Measurements from ENCODE around the gene NFE2. TPM values are rescaled to one million over a fixed set of nuclear protein-coding genes. Genes with fewer than 3 reads are reported as not detected.

NFE2 gene
- total RNA-seq, 1 donor from 2014 or later: 0.45 TPM

DNA sequence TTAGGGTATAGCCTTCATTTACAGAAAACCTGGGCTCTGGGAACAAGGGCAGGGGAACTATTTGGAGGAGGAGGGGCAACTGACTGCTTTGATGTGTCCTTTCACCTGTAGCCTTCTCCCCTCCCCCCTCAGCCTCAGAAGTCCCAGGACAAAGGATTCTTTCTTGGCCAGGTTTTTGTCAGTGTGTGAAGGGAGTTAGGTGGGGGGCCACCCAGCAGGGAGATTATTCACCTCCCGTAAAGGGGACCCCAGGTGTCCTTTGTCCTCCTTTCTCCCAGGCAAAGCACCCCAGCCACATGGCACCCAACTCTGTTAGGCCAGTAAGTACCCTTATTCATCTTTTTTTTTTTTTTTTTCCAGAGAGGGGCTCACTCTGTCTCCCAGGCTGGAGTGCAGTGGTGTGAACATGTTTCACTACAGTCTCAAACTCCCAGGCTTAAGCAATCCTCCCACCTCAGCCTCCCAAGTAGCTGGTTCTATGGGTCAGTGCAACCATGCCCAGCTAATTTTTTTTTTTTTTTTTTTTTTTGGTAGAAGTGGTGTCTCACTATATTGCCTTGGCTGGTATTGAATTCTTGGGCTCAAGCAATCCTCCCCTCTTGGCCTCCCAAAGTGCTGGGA is 723 bp upstream of the NFE2 start:
- H3K27me3 Mint-ChIP-seq (ENCODE audit: low read depth): peaks cover 2% of the 10 kb centered on the region
- no peak for DNase-seq (ENCODE audit: low spot score in 2 of 2, unreplicated experiment in 2 of 2)
- H3K27ac Mint-ChIP-seq: no peak overlapping the region
- H3K9me3 Mint-ChIP-seq: no peaks in the 10 kb centered on the region
- no peak overlapping the region for H3K4me3 Mint-ChIP-seq
- H3K4me1 Mint-ChIP-seq: peaks cover 29% of the 10 kb centered on the region
- no peaks in the 10 kb centered on the region for H3K36me3 Mint-ChIP-seq
- no peak for TF ChIP-seq CTCF (IDR thresholded peaks at IDR 0.05; ENCODE audit: unreplicated experiment)

DNA sequence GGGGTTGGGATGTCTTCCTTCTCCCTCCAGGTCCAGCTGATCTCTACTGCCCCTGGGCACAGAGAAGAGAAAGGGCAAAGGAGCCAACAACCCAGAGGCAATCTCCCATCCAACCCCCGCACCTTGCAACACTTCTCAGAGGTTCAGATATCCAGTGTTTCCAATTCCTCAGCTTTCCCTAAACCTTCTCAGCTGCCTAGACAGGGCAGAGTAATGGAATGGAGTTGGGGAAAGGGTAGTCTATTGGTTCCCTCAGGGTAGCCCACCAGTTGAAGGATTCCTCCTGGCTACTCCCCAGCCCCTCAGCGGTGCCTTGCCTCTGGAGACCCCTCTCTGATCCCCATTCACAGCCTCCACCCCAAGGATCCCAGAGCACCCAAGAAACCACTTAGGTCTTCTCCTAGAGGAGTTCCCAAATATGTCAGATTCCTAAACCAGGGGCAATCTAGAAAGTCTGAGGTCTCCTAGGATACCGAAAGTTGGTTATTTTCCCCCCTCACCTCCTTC is 537 bp downstream of the NFE2 start:
- Mint-ChIP-seq H3K4me1 (peaks cover 32% of the 10 kb centered on the region), H3K36me3 (no peaks in the 10 kb centered on the region), H3K9me3 (no peaks in the 10 kb centered on the region), H3K4me3 (peak overlapping the region; percentile 57), H3K27me3 (ENCODE audit: low read depth) (peaks cover 2% of the 10 kb centered on the region), H3K27ac (no peak overlapping the region)
- DNase-seq (ENCODE audit: low spot score in 2 of 2, unreplicated experiment in 2 of 2): no peak
- TF ChIP-seq CTCF (IDR thresholded peaks at IDR 0.05; ENCODE audit: unreplicated experiment): no peak

GRCh38 chr12:54299515-54300224 is 1.1 kb downstream of the NFE2 start:
- Mint-ChIP-seq H3K4me3 (no peak overlapping the region), H3K27ac (no peak overlapping the region), H3K9me3 (no peaks in the 10 kb centered on the region), H3K4me1 (peaks cover 32% of the 10 kb centered on the region), H3K36me3 (no peaks in the 10 kb centered on the region), H3K27me3 (ENCODE audit: low read depth) (peaks cover 2% of the 10 kb centered on the region)
- no peak for TF ChIP-seq CTCF (IDR thresholded peaks at IDR 0.05; ENCODE audit: unreplicated experiment)
- DNase-seq (ENCODE audit: low spot score in 2 of 2, unreplicated experiment in 2 of 2): no peak

- Mint-ChIP-seq H3K36me3 (no peaks in the 10 kb centered on the region), H3K9me3 (no peaks in the 10 kb centered on the region), H3K27me3 (ENCODE audit: low read depth) (peaks cover 2% of the 10 kb centered on the region), H3K4me3 (no peak overlapping the region), H3K4me1 (peaks cover 26% of the 10 kb centered on the region), H3K27ac (no peak overlapping the region)
- DNase-seq (ENCODE audit: low spot score in 2 of 2, unreplicated experiment in 2 of 2): no peak
- TF ChIP-seq CTCF (IDR thresholded peaks at IDR 0.05; ENCODE audit: unreplicated experiment): no peak
Measured at GRCh38 chr12:54298904-54299303, 1.9 kb downstream of the NFE2 start.

DNA sequence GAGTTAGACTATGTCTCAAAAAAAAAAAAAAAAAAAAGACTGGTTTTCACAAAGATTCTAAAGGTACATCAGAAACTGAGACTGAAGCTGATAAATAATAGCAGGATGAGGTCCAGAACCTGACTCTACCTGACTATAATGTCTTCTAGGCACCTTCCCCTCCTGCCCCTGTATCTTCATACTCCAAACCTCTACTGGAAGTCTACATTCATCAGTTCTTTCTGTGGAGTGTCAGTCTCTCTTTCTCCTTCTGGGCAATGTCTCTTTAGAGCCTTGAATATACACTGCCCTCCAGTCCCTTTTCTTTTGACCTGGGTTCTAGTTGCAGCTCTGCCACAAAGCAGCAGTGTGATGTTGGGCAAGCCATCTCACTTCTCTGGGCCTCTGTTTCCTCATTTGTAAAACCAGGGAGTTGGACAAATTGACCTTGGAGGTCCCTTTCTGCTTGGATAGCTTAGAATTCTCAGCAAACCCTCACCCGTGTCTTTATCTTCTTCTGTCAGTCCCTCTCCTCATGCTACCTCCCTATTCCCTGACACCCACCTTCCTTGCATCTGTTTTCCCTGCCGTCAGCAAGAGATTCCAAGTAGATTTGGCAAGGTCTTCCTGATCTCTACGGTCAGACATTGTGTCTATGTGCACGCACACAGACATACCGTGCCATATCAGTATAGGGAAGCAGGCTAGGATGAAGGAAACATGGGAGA is 4.3 kb downstream of the NFE2 start:
- DNase-seq (ENCODE audit: low spot score in 2 of 2, unreplicated experiment in 2 of 2): no peak
- no peak overlapping the region for H3K4me3 Mint-ChIP-seq
- no peaks in the 10 kb centered on the region for H3K9me3 Mint-ChIP-seq
- peaks cover 2% of the 10 kb centered on the region for H3K27me3 Mint-ChIP-seq (ENCODE audit: low read depth)
- H3K36me3 Mint-ChIP-seq: no peaks in the 10 kb centered on the region
- TF ChIP-seq CTCF (IDR thresholded peaks at IDR 0.05; ENCODE audit: unreplicated experiment): no peak
- H3K27ac Mint-ChIP-seq: no peak overlapping the region
- peaks cover 21% of the 10 kb centered on the region for H3K4me1 Mint-ChIP-seq
